CD14-positive monocyte (primary cell): Measurements from ENCODE around the gene ACSBG1. TPM values are rescaled to one million over a fixed set of nuclear protein-coding genes. Genes with fewer than 3 reads are reported as not detected.

Experiments used
- DNase-seq, 3 donors: peaks; one replicate each; pipeline ENCODE4 v3.0.0-alpha.2; 2011 to 2022
- H2AFZ ChIP-seq: 2 replicates; pipeline ENCODE4 v1.6.0; 2012; ENCODE audit warnings: mild to moderate bottlenecking, low read depth, low read length, inconsistent platforms; ENCODE audit not compliant: insufficient read depth, poor library complexity, severe bottlenecking
- H3K27ac ChIP-seq, 2 donors: 1 replicate in 1 of 2; 2 replicates in 1 of 2; pipeline ENCODE4 v1.5.1; 2012 to 2013; ENCODE audit warnings: low read length in 2 of 2, control low read depth in 1 of 2, inconsistent platforms in 1 of 2, low read depth in 1 of 2, mild to moderate bottlenecking in 1 of 2
- H3K27me3 ChIP-seq, 2 donors: one replicate each; pipeline versions ENCODE4 v1.6.0 to v1.6.1; 2011 to 2013; ENCODE audit warnings: low read length in 2 of 2; ENCODE audit not compliant: control insufficient read depth in 2 of 2, insufficient read depth in 2 of 2
- H3K36me3 ChIP-seq, 2 donors: replicated peaks in 1 of 2; 1 replicate in 1 of 2; 2 replicates in 1 of 2; pipeline versions ENCODE4 v1.5.1 to v1.6.1; 2012 to 2013; ENCODE audit warnings: low read length in 2 of 2, control low read depth in 1 of 2, inconsistent platforms in 1 of 2, mild to moderate bottlenecking in 1 of 2; ENCODE audit not compliant: insufficient read depth in 2 of 2, control insufficient read depth in 1 of 2
- H3K4me1 ChIP-seq, 2 donors: 1 replicate in 1 of 2; 2 replicates in 1 of 2; pipeline versions ENCODE4 v1.5.1 to v1.6.1; 2012 to 2013; ENCODE audit warnings: low read length in 2 of 2, control low read depth in 1 of 2, inconsistent platforms in 1 of 2, mild to moderate bottlenecking in 1 of 2, moderate library complexity in 1 of 2; ENCODE audit not compliant: insufficient read depth in 2 of 2, control insufficient read depth in 1 of 2
- H3K4me2 ChIP-seq: replicated peaks from 2 replicates; pipeline ENCODE3; 2012; ENCODE audit warnings: low read length, moderate library complexity, mild to moderate bottlenecking; ENCODE audit not compliant: poor library complexity, severe bottlenecking; ENCODE audit errors: extremely low read depth
- H3K4me3 ChIP-seq, 3 experiments: fragments of 200-600 bp in 1 of 3; sonication (generic) in 1 of 3; replicated peaks in 1 of 3; 1 replicate in 2 of 3; 2 replicates in 1 of 3; pipeline ENCODE4 v1.5.1; 2011 to 2013; ENCODE audit warnings: low read length in 3 of 3, mild to moderate bottlenecking in 3 of 3, control low read depth in 2 of 3, low read depth in 2 of 3, inconsistent platforms in 1 of 3, moderate library complexity in 1 of 3
- H3K79me2 ChIP-seq: 2 replicates; pipeline ENCODE4 v1.6.0; 2012; ENCODE audit warnings: mild to moderate bottlenecking, control low read depth, inconsistent platforms, low read length, moderate library complexity; ENCODE audit not compliant: insufficient read depth
- H3K9ac ChIP-seq: 2 replicates; pipeline ENCODE4 v1.6.0; 2017; ENCODE audit warnings: low read length, mild to moderate bottlenecking; ENCODE audit not compliant: insufficient read depth, poor library complexity, severe bottlenecking
- H3K9me3 ChIP-seq, 2 donors: replicated peaks in 1 of 2; 1 replicate in 1 of 2; 2 replicates in 1 of 2; pipeline versions ENCODE4 v1.5.1 to v1.6.1; 2012 to 2013; ENCODE audit warnings: low read length in 2 of 2, control low read depth in 1 of 2; ENCODE audit not compliant: control insufficient read depth in 1 of 2, insufficient read depth in 1 of 2
- H4K20me1 ChIP-seq: 2 replicates; pipeline ENCODE4 v1.6.0; 2012; ENCODE audit warnings: mild to moderate bottlenecking, low read length, control low read depth, moderate library complexity; ENCODE audit not compliant: insufficient read depth
- H3K27ac Mint-ChIP-seq, 7 donors: one replicate each; pipeline ENCODE4 v1.8.0; 2020; ENCODE audit warnings: mild to moderate bottlenecking in 7 of 7, mixed read lengths in 7 of 7, moderate library complexity in 6 of 7, inconsistent platforms in 2 of 7
- H3K27me3 Mint-ChIP-seq, 3 donors: one replicate each; pipeline ENCODE4 v1.8.0; 2021 to 2022; ENCODE audit warnings: low read depth in 3 of 3, mild to moderate bottlenecking in 3 of 3, mixed read lengths in 3 of 3, moderate library complexity in 3 of 3, inconsistent platforms in 1 of 3
- H3K36me3 Mint-ChIP-seq, 2 donors: one replicate each; pipeline ENCODE4 v1.8.0; 2020; ENCODE audit warnings: mixed read lengths in 2 of 2, inconsistent platforms in 1 of 2, mild to moderate bottlenecking in 1 of 2
- H3K4me1 Mint-ChIP-seq: one replicate; pipeline ENCODE4 v1.8.0; 2020; ENCODE audit warnings: mild to moderate bottlenecking, mixed read lengths
- H3K4me3 Mint-ChIP-seq, 2 donors: one replicate each; pipeline ENCODE4 v1.8.0; 2020; ENCODE audit warnings: mild to moderate bottlenecking in 2 of 2, mixed read lengths in 2 of 2, moderate library complexity in 1 of 2
- H3K9me3 Mint-ChIP-seq, 7 donors: one replicate each; pipeline ENCODE4 v1.8.0; 2020 to 2022; ENCODE audit warnings: mixed read lengths in 7 of 7, mild to moderate bottlenecking in 6 of 7, moderate library complexity in 6 of 7, inconsistent platforms in 2 of 7
- CTCF ChIP-seq: fragments of 200-600 bp; IDR thresholded peaks from one replicate; pipeline ENCODE4 v1.8.0; 2022; ENCODE audit warnings: antibody characterized with exemption, mild to moderate bottlenecking
- WGBS: methylation state at CpG from one replicate; pipeline ENCODE4 v1.1.5; 2013; ENCODE audit warnings: missing lambda C conversion rate; ENCODE audit not compliant: insufficient coverage; 5-methylcytosine and 5-hydroxymethylcytosine counted together
- intact Hi-C, 2 donors: fragments of 100-400 bp; cut with micrococcal nuclease; formaldehyde crosslinking; loops; one replicate each; pipeline versions ENCODE4 v1.15.0 to v1.15.1; 2023
- polyA plus RNA-seq, 3 donors: library from polyadenylated mRNA; depleted of rRNA in 1 of 3; unstranded in 2 of 3; stranded (reverse) in 1 of 3; fragments of 300-500 nt in 2 of 3; fragments of >200 nt in 1 of 3; fragmentation: Illumina TruSeq in 2 of 3; gene quantifications; 1 replicate in 2 of 3; 2 replicates in 1 of 3; pipeline ENCODE4 v1.2.3, GENCODE V29; 2012 to 2021

Gene ACSBG1
- polyA plus RNA-seq, 3 donors, result 0.01 TPM; not detected in 2

- Mint-ChIP-seq H3K4me3 (no peak overlapping the region), H3K27ac (no peak overlapping the region), H3K36me3 (no peaks in the 10 kb centered on the region), H3K4me1 (no peaks in the 10 kb centered on the region), H3K9me3 (no peaks in the 10 kb centered on the region), H3K27me3 (peaks cover 0 to 3% (median 3%) of the 10 kb centered on the region in 3 donors)
- H3K27ac ChIP-seq, result no peak overlapping the region
- H3K4me2 ChIP-seq, result no peak overlapping the region
- no peak for DNase-seq
- H2AFZ ChIP-seq, result no peak overlapping the region
- H3K4me1 ChIP-seq, result peaks cover 3 to 4% of the 10 kb centered on the region in 2 donors
- H3K79me2 ChIP-seq, result no peaks in the 10 kb centered on the region
- H4K20me1 ChIP-seq, result no peaks in the 10 kb centered on the region
- intact Hi-C loops, result no loop called here
- no peak overlapping the region for H3K4me3 ChIP-seq
- H3K27me3 ChIP-seq, result no peaks in the 10 kb centered on the region
- TF ChIP-seq CTCF, result no peak
- H3K36me3 ChIP-seq, result no peaks in the 10 kb centered on the region
- no peaks in the 10 kb centered on the region for H3K9me3 ChIP-seq
- no peak overlapping the region for H3K9ac ChIP-seq
- WGBS, result 100% methylated on average over 3 of the region's 3 CpGs
Measured at GRCh38 chr15:78259232-78259631, 24.9 kb upstream of the ACSBG1 start.

DNA sequence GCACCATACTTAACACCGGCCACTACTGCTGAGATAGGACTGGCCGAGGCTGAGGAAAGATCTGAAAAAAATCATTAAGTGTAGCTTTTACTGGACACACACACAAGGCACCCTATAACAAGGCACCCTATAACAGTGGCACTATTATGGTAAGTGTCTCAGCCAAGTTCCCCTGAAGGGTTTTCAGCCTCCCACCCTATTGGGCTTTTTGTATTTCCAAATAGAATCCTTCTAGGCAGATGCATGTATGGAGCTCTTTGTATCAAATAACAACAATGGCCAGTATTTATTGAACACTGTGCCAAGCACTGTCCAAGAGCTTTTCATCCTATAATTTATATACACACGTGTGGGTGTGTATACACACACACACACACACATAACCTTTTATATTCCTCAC lies 23.3 kb upstream of the ACSBG1 start:
- H3K4me2 ChIP-seq, result no peak overlapping the region
- Mint-ChIP-seq H3K27ac (no peak overlapping the region), H3K27me3 (peaks cover 0 to 3% (median 2%) of the 10 kb centered on the region in 3 donors), H3K36me3 (no peaks in the 10 kb centered on the region), H3K9me3 (no peaks in the 10 kb centered on the region), H3K4me3 (no peak overlapping the region), H3K4me1 (no peaks in the 10 kb centered on the region)
- WGBS, result 80% methylated on average over 1 of the region's 3 CpGs
- no peaks in the 10 kb centered on the region for H3K79me2 ChIP-seq
- H3K9me3 ChIP-seq, result no peaks in the 10 kb centered on the region
- no peaks in the 10 kb centered on the region for H3K4me1 ChIP-seq
- no peak overlapping the region for H3K27ac ChIP-seq
- DNase-seq, result no peak
- intact Hi-C loops, result no loop called here
- H4K20me1 ChIP-seq, result no peaks in the 10 kb centered on the region
- H3K27me3 ChIP-seq, result no peaks in the 10 kb centered on the region
- no peak overlapping the region for H3K4me3 ChIP-seq
- H3K36me3 ChIP-seq, result no peaks in the 10 kb centered on the region
- H3K9ac ChIP-seq, result no peak overlapping the region
- no peak overlapping the region for H2AFZ ChIP-seq
- TF ChIP-seq CTCF, result no peak
